Gastrocnemius medialis (tissue), 4 donors: ENCODE data around the gene GPR158.

ENCODE experiments used
- POLR2A ChIP-seq, 2 donors: fragments of 450-650 bp; IDR thresholded peaks; one replicate each; pipeline ENCODE4 v1.6.1; 2017; ENCODE audit warnings: antibody characterized with exemption in 2 of 2, mild to moderate bottlenecking in 2 of 2, moderate library complexity in 2 of 2
- TF ChIP-seq, protein P1 (sequence below), 5 experiments: fragments of 450-650 bp in 3 of 5; fragments of 200-600 bp in 2 of 5; sonication (generic) in 2 of 5; IDR thresholded peaks in 4 of 5; conservative IDR thresholded peaks in 1 of 5; 1 replicate in 4 of 5; 2 replicates in 1 of 5; pipeline ENCODE4 v1.5.1; 2016 to 2019; ENCODE audit warnings: antibody characterized with exemption in 5 of 5, mild to moderate bottlenecking in 3 of 5, moderate library complexity in 3 of 5

DNA sequence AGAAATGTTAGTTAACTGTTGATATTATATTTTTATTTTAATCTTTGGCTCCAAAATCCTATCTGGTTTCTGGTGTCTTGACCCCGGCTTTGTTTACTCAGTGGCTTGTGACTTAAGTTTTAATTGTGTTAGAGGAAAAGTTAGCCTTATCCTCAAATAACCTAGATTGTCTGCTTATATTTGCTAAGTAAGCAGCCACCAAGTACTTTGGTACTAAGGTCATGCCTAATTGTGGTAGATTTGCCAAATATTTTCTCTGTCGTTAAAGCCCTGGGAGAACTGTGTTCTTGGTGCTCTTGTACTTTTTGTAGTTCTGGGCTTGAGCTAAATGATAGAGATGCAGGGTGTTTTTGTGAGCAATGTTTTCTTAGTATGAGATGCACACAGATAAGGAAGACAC is 34.8 kb downstream of the GPR158 start:
- no peak for TF ChIP-seq POLR2A (IDR thresholded peaks at IDR 0.05)
- TF ChIP-seq, protein P1, sequence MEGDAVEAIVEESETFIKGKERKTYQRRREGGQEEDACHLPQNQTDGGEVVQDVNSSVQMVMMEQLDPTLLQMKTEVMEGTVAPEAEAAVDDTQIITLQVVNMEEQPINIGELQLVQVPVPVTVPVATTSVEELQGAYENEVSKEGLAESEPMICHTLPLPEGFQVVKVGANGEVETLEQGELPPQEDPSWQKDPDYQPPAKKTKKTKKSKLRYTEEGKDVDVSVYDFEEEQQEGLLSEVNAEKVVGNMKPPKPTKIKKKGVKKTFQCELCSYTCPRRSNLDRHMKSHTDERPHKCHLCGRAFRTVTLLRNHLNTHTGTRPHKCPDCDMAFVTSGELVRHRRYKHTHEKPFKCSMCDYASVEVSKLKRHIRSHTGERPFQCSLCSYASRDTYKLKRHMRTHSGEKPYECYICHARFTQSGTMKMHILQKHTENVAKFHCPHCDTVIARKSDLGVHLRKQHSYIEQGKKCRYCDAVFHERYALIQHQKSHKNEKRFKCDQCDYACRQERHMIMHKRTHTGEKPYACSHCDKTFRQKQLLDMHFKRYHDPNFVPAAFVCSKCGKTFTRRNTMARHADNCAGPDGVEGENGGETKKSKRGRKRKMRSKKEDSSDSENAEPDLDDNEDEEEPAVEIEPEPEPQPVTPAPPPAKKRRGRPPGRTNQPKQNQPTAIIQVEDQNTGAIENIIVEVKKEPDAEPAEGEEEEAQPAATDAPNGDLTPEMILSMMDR (IDR thresholded peaks at IDR 0.05 in 4 of 5, conservative IDR thresholded peaks at IDR 0.05 in 1 of 5), result no peak
